Measurements from ENCODE around the gene SMIM20.

- TF ChIP-seq CTCF (IDR thresholded peaks at IDR 0.05) (no peak), POLR2A (IDR thresholded peaks at IDR 0.05) (no peak)
Measured at GRCh38 chr4:25928379-25929297, 14.6 kb downstream of the SMIM20 start.

Data from esophagus squamous epithelium (tissue), 4 donors.